GM12892 (cell line): Measurements from ENCODE around the gene FAM20C.

Experiments used
- DNase-seq: peaks from one replicate; pipeline ENCODE4 v3.0.0; 2011; ENCODE audit not compliant: insufficient read length
- FAIRE-seq: peaks from 2 replicates; lab custom pipeline; 2011; peaks lifted over from hg19 to GRCh38; lab: Jason Lieb, UNC
- POLR2A ChIP-seq: IDR thresholded peaks from 2 replicates; pipeline ENCODE4 v1.6.1; 2011; ENCODE audit warnings: low read depth, low read length, control low read depth
- POLR2AphosphoS5 ChIP-seq: IDR thresholded peaks from 2 replicates; pipeline ENCODE4 v1.6.1; 2011; ENCODE audit warnings: low read depth, low read length, control low read depth
- TAF1 ChIP-seq: IDR thresholded peaks from 2 replicates; pipeline ENCODE4 v1.6.1; 2011; ENCODE audit warnings: low read depth, mild to moderate bottlenecking, control low read depth, low read length, borderline replicate concordance

The FAM20C gene

GRCh38 chr7:251446-252175 is 59.2 kb downstream of the FAM20C start:
- FAIRE-seq (no peak), DNase-seq (no peak)
- TF ChIP-seq POLR2AphosphoS5: no peak
- TF ChIP-seq POLR2A: no peak
- no peak for TF ChIP-seq TAF1

GRCh38 chr7:252216-252965 is 60.0 kb downstream of the FAM20C start:
- FAIRE-seq (no peak), DNase-seq (no peak)
- TF ChIP-seq POLR2A (no peak), TAF1 (no peak), POLR2AphosphoS5 (no peak)

- FAIRE-seq (no peak), DNase-seq (no peak)
- TF ChIP-seq POLR2AphosphoS5 (no peak), TAF1 (no peak), POLR2A (no peak)
Measured at GRCh38 chr7:252981-253380, 60.6 kb downstream of the FAM20C start.

- TF ChIP-seq POLR2AphosphoS5: no peak
- TF ChIP-seq POLR2A: no peak
- no peak for TF ChIP-seq TAF1
- FAIRE-seq (no peak), DNase-seq (no peak)
Measured at GRCh38 chr7:253581-254336, 61.4 kb downstream of the FAM20C start.

GRCh38 chr7:254337-255037 is 62.1 kb downstream of the FAM20C start:
- TF ChIP-seq POLR2AphosphoS5 (no peak), TAF1 (no peak), POLR2A (no peak)
- no peak for DNase-seq
- no peak for FAIRE-seq

- TF ChIP-seq POLR2A: no peak
- TF ChIP-seq TAF1: no peak
- no peak for TF ChIP-seq POLR2AphosphoS5
- FAIRE-seq: no peak
- no peak for DNase-seq
Measured at GRCh38 chr7:255038-255435, 62.7 kb downstream of the FAM20C start.

GRCh38 chr7:255721-256361 is 63.5 kb downstream of the FAM20C start:
- DNase-seq: no peak
- no peak for FAIRE-seq
- TF ChIP-seq POLR2AphosphoS5: no peak
- no peak for TF ChIP-seq POLR2A
- TF ChIP-seq TAF1: no peak

- FAIRE-seq: no peak
- DNase-seq: no peak
- TF ChIP-seq TAF1 (no peak), POLR2AphosphoS5 (no peak), POLR2A (no peak)
Measured at GRCh38 chr7:256461-256940, 64.1 kb downstream of the FAM20C start.

- DNase-seq: no peak
- FAIRE-seq: no peak
- TF ChIP-seq TAF1: no peak
- TF ChIP-seq POLR2AphosphoS5: no peak
- no peak for TF ChIP-seq POLR2A
Measured at GRCh38 chr7:256981-257646, 64.7 kb downstream of the FAM20C start.

- DNase-seq (no peak), FAIRE-seq (no peak)
- no peak for TF ChIP-seq POLR2A
- no peak for TF ChIP-seq TAF1
- no peak for TF ChIP-seq POLR2AphosphoS5
Measured at GRCh38 chr7:257647-257992, 65.2 kb downstream of the FAM20C start.
